Loucy (cell line): ENCODE results near the gene CEP290.

Source experiments
- CTCF ChIP-seq: fragments of 200-600 bp; sonication (generic); conservative IDR thresholded peaks from 2 replicates; pipeline ENCODE4 v1.5.1; 2014; ENCODE audit warnings: mild to moderate bottlenecking, antibody characterized with exemption, low read length
- EZH2phosphoT487 ChIP-seq: fragments of 200-600 bp; IDR thresholded peaks from 2 replicates; pipeline ENCODE4 v1.6.1; 2018; ENCODE audit warnings: antibody characterized with exemption, mild to moderate bottlenecking, moderate library complexity, borderline replicate concordance

- TF ChIP-seq CTCF (no peak), EZH2phosphoT487 (no peak)
These were observed 14.3 kb upstream of the CEP290 start for GRCh38 chr12:88156075-88156654.
